Testis (tissue), 2 donors: Measurements from ENCODE around the gene PLCL1.

Source experiments
- CTCF ChIP-seq, 3 experiments: fragments of 450-650 bp in 2 of 3; fragments of 200-600 bp in 1 of 3; sonication (generic) in 1 of 3; IDR thresholded peaks; one replicate each; pipeline ENCODE4 v1.5.1; 2016 to 2019; ENCODE audit warnings: antibody characterized with exemption in 3 of 3, mild to moderate bottlenecking in 2 of 3, moderate library complexity in 1 of 3
- POLR2A ChIP-seq: fragments of 450-650 bp; IDR thresholded peaks from one replicate; pipeline ENCODE4 v1.6.1; 2017; ENCODE audit warnings: antibody characterized with exemption, mild to moderate bottlenecking, moderate library complexity

DNA sequence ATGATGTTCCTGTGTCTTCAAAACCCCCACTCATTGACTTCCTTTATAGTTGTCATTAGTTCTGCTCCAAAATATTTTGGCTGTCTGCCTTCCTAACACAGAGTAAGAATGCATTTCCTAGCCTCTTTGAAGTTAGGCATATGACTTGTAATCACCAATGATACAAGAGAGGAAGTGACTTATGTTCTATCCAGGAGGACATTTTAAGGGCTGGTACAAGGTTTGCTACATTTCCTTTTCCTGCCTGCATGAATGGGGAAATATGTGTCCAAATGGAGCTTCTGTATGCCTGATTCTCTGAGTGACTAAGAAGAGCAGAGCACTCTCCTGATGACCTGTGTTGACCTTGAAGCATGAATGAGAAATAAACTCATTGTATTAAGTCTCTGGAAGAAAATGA, 115.1 kb downstream of the PLCL1 start:
- TF ChIP-seq CTCF (IDR thresholded peaks at IDR 0.05) (no peak), POLR2A (no peak)
